Measurements from ENCODE around the gene PHF2. TPM values are rescaled to one million over a fixed set of nuclear protein-coding genes. Genes with fewer than 3 reads are reported as not detected.

PHF2 gene
- total and polyA plus RNA-seq, 2 of the 8 experiments (the other 6 are each of a cell fraction or from before 2014, with no cell fraction given) = 3.4 to 9.4 TPM

DNA sequence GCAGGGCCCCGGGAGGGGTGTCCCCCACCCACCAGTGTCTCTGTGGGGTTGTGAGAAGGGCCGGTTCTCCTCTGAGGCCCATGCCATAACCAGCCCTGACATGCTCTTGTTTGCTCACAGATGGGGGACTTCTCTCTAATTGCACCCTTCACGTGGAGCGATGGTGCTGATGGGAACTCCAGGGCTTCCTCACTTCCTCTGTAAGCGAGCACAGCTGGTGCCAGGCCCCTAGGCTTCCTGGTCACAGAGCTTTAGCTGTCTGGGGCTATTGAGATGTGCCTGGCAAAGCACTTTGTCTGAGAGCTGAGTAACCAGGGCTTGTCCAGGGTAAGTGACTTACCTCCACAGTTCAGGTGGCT, 36.4 kb downstream of the PHF2 start:
- Histone ChIP-seq H3K4ac (replicated peaks; ENCODE audit: insufficient read length, low read depth, low read length) (no peak overlapping the region), H4K5ac (ENCODE audit: insufficient read length, low read depth, low read length) (no peak overlapping the region), H3K9me3 (ENCODE audit: insufficient read depth in 2 of 2, low read depth in 1 of 2, low read length in 1 of 2) (no peaks in the 10 kb centered on the region; a peak in 2 of 4 replicates), H3K27ac (ENCODE audit: low read depth, low read length) (no peak overlapping the region), H4K8ac (ENCODE audit: extremely low read depth, insufficient read depth, low read length) (no peak overlapping the region), H2AK5ac (ENCODE audit: low read depth, low read length) (no peak overlapping the region), H2BK15ac (ENCODE audit: low read length) (no peak overlapping the region), H3K23me2 (ENCODE audit: low read depth, low read length) (peaks cover 8% of the 10 kb centered on the region; the same call in 1 of the 2 replicates), H3K4me1 (replicated peaks in 1 of 4; ENCODE audit: control insufficient read depth in 3 of 4, insufficient read depth in 4 of 4, low read length in 3 of 4) (peaks cover 0 to 7% (median 1%) of the 10 kb centered on the region in 4 experiments; a peak in 4 of 7 replicates), H4K20me1 (replicated peaks in 1 of 2; ENCODE audit: control insufficient read depth in 1 of 2, insufficient read depth in 2 of 2, low read length in 2 of 2) (peaks cover 0 to 7% of the 10 kb centered on the region in 2 experiments), H2AFZ (ENCODE audit: low read length) (no peak overlapping the region), H2BK12ac (ENCODE audit: low read depth, low read length) (no peak overlapping the region), H3K27me3 (replicated peaks in 1 of 4; ENCODE audit: control insufficient read depth in 3 of 4, extremely low read depth in 1 of 4, insufficient read depth in 3 of 4, low read length in 3 of 4) (no peaks in the 10 kb centered on the region), H3K56ac (replicated peaks; ENCODE audit: insufficient read length, low read depth, low read length) (no peak overlapping the region), H3K4me3 (ENCODE audit: extremely low read depth in 1 of 4, insufficient read depth in 2 of 4, low read depth in 3 of 4, low read length in 4 of 4) (no peak overlapping the region), H3K36me3 (ENCODE audit: control insufficient read depth in 2 of 4, insufficient read depth in 4 of 4, low read length in 3 of 4) (no peaks in the 10 kb centered on the region), H3K4me2 (ENCODE audit: insufficient read depth in 1 of 2, low read depth in 2 of 2, low read length in 2 of 2) (no peak overlapping the region), H2BK20ac (ENCODE audit: low read length) (no peak overlapping the region), H3K79me2 (ENCODE audit: control insufficient read depth in 1 of 2, insufficient read depth in 2 of 2, low read length in 2 of 2) (peaks cover 7 to 20% of the 10 kb centered on the region in 2 experiments; a peak in 2 of 4 replicates), H3K14ac (ENCODE audit: insufficient read length) (no peak overlapping the region), H3K9ac (replicated peaks in 1 of 4; ENCODE audit: extremely low read depth in 1 of 4, low read depth in 3 of 4, low read length in 3 of 4) (no peak overlapping the region), H3K18ac (ENCODE audit: extremely low read depth, low read length) (no peak overlapping the region), H4K91ac (replicated peaks; ENCODE audit: insufficient read length, low read length) (no peak overlapping the region), H3K79me1 (ENCODE audit: low read depth, low read length) (no peaks in the 10 kb centered on the region; the same call in 1 of the 2 replicates), H2BK120ac (replicated peaks; ENCODE audit: low read depth, low read length) (no peak overlapping the region), H3K23ac (ENCODE audit: insufficient read length) (no peak overlapping the region), H2BK5ac (ENCODE audit: low read depth, low read length) (no peak overlapping the region)
- ChIA-PET POLR2A (ENCODE audit: partially characterized antibody) (no interaction called here), CTCF (ENCODE audit: partially characterized antibody) (no interaction called here)
- no peak for FAIRE-seq
- 79% methylated on average over 5 of the region's 5 CpGs; no CpG with 5 or more reads in 1 of the 2 experiments for WGBS, 2 experiments (ENCODE audit: extremely low coverage in 1 of 2, insufficient coverage in 1 of 2, insufficient read length in 1 of 2, insufficient replicate concordance in 2 of 2, low coverage in 1 of 2, low lambda C conversion rate in 2 of 2, missing lambda C conversion rate in 1 of 2)
- peak in 1 of 2 experiments; percentile 32 for DNase-seq (ENCODE audit: low read depth in 1 of 2, low spot score in 2 of 2)
- TF ChIP-seq, protein P1, sequence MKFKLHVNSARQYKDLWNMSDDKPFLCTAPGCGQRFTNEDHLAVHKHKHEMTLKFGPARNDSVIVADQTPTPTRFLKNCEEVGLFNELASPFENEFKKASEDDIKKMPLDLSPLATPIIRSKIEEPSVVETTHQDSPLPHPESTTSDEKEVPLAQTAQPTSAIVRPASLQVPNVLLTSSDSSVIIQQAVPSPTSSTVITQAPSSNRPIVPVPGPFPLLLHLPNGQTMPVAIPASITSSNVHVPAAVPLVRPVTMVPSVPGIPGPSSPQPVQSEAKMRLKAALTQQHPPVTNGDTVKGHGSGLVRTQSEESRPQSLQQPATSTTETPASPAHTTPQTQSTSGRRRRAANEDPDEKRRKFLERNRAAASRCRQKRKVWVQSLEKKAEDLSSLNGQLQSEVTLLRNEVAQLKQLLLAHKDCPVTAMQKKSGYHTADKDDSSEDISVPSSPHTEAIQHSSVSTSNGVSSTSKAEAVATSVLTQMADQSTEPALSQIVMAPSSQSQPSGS (IDR thresholded peaks at IDR 0.05; ENCODE audit: low read length) = no peak
- TF ChIP-seq SIN3A (conservative IDR thresholded peaks at IDR 0.05 in 1 of 2, IDR thresholded peaks at IDR 0.05 in 1 of 2; ENCODE audit: low read depth in 1 of 2, low read length in 2 of 2) (no peak), TAF7 (optimal IDR thresholded peaks at IDR 0.05; ENCODE audit: borderline replicate concordance, low read depth, low read length) (no peak), SP4 (IDR thresholded peaks at IDR 0.05; ENCODE audit: low read length) (no peak), CTBP2 (IDR thresholded peaks at IDR 0.05; ENCODE audit: borderline replicate concordance, insufficient read depth, insufficient read length, low read length) (no peak), PHF8 (conservative IDR thresholded peaks at IDR 0.05; ENCODE audit: low read depth, low read length) (no peak), SAP30 (IDR thresholded peaks at IDR 0.05; ENCODE audit: insufficient read depth, insufficient replicate concordance, low read length) (no peak), GTF2F1 (IDR thresholded peaks at IDR 0.05; ENCODE audit: borderline replicate concordance, low read depth, low read length) (no peak), CHD2 (IDR thresholded peaks at IDR 0.05; ENCODE audit: low read length) (no peak), KDM4A (IDR thresholded peaks at IDR 0.05; ENCODE audit: low read depth, low read length, severe bottlenecking) (no peak)
- TF ChIP-seq, protein P2, sequence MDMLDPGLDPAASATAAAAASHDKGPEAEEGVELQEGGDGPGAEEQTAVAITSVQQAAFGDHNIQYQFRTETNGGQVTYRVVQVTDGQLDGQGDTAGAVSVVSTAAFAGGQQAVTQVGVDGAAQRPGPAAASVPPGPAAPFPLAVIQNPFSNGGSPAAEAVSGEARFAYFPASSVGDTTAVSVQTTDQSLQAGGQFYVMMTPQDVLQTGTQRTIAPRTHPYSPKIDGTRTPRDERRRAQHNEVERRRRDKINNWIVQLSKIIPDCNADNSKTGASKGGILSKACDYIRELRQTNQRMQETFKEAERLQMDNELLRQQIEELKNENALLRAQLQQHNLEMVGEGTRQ (IDR thresholded peaks at IDR 0.05; ENCODE audit: low read length) = no peak

Data from H1 (cell line).